Parathyroid adenoma (tissue), 2 donors: Measurements from ENCODE around the gene CNTNAP2.

Experiments
- H2AFZ ChIP-seq: fragments of 300-600 bp; sonication (generic); one replicate; pipeline ENCODE4 v1.7.0; 2017; ENCODE audit warnings: antibody characterized with exemption, mild to moderate bottlenecking
- H3K27ac ChIP-seq: fragments of 300-600 bp; sonication (generic); one replicate; pipeline ENCODE4 v1.7.0; 2017
- H3K27me3 ChIP-seq: fragments of 300-600 bp; sonication (generic); one replicate; pipeline ENCODE4 v1.7.0; 2017; ENCODE audit warnings: low read length; ENCODE audit not compliant: control insufficient read depth, insufficient read depth
- H3K36me3 ChIP-seq: fragments of 300-600 bp; sonication (generic); one replicate; pipeline ENCODE4 v1.7.0; 2017; ENCODE audit warnings: low read length; ENCODE audit not compliant: control insufficient read depth, insufficient read depth
- H3K4me1 ChIP-seq: fragments of 300-600 bp; sonication (generic); one replicate; pipeline ENCODE4 v1.7.0; 2017; ENCODE audit warnings: control low read depth
- H3K4me2 ChIP-seq: fragments of 300-600 bp; sonication (generic); one replicate; pipeline ENCODE4 v1.7.0; 2017; ENCODE audit warnings: low read length
- H3K4me3 ChIP-seq: fragments of 300-600 bp; sonication (generic); one replicate; pipeline ENCODE4 v1.7.0; 2017; ENCODE audit warnings: low read depth, low read length
- H3K79me2 ChIP-seq: fragments of 300-600 bp; sonication (generic); one replicate; pipeline ENCODE4 v1.7.0; 2017; ENCODE audit warnings: control low read depth
- H3K9ac ChIP-seq: fragments of 300-600 bp; sonication (generic); one replicate; pipeline ENCODE4 v1.7.0; 2017; ENCODE audit warnings: mild to moderate bottlenecking
- H3K9me3 ChIP-seq: fragments of 300-600 bp; sonication (generic); one replicate; pipeline ENCODE4 v1.7.0; 2017; ENCODE audit warnings: low read length; ENCODE audit not compliant: control insufficient read depth
- CTCF ChIP-seq: fragments of 300-600 bp; sonication (generic); IDR thresholded peaks from one replicate; pipeline ENCODE4 v1.7.0; 2017; ENCODE audit warnings: antibody characterized with exemption, mild to moderate bottlenecking
- donor health status: primary hyperparathyroidism.

CNTNAP2 gene

DNA sequence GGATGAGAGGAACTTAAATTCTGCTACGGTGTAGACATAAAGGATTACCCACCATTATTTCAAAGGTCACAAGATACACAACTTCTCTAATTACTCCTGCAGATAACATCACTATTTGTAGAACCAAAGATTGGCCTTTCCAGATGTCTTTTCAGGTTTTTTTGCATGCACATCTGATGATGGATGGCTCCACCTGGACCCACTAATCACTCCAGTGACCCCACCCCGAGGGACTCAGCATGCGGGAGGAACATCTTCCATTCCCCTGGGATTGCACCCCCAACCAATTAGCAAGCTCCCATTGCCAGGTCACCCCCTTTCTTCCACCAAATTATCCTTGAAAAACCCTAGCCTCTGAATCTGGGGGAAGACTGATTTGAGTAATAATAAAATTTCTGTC lies 608.9 kb downstream of the CNTNAP2 start:
- Histone ChIP-seq H3K9ac (no peak overlapping the region), H3K4me2 (no peak overlapping the region), H3K27ac (no peak overlapping the region), H2AFZ (no peak overlapping the region), H3K4me1 (no peaks in the 10 kb centered on the region), H3K27me3 (no peaks in the 10 kb centered on the region), H3K79me2 (no peaks in the 10 kb centered on the region), H3K9me3 (no peaks in the 10 kb centered on the region), H3K4me3 (no peak overlapping the region), H3K36me3 (no peaks in the 10 kb centered on the region)
- no peak for TF ChIP-seq CTCF

- no peak overlapping the region for H3K4me2 ChIP-seq
- H3K9me3 ChIP-seq = no peaks in the 10 kb centered on the region
- H3K27me3 ChIP-seq = no peaks in the 10 kb centered on the region
- no peaks in the 10 kb centered on the region for H3K36me3 ChIP-seq
- H3K4me3 ChIP-seq = no peak overlapping the region
- H3K4me1 ChIP-seq = no peaks in the 10 kb centered on the region
- H3K79me2 ChIP-seq = no peaks in the 10 kb centered on the region
- TF ChIP-seq CTCF = no peak
- no peak overlapping the region for H2AFZ ChIP-seq
- H3K9ac ChIP-seq = no peak overlapping the region
- H3K27ac ChIP-seq = no peak overlapping the region
Measured at GRCh38 chr7:146728141-146728540, 611.5 kb downstream of the CNTNAP2 start.

DNA sequence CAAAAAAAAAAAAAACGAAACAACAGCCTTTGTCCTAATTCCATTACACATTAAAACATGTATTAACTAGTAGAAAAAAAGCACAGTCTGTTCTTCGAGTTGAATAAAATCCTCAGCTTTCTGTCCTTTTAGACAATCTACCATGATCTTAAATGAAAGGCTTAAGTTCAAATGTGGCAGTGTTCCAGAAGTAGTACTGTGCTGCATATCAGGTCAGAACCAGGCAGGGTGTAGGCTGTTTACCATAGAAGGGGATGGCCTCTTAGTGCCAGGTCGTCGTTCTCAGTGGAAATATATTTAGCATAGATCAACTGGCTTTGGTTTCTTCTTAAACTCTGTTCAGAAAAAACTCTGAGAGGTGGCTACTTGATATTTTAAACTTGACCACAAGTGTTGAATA lies 612.0 kb downstream of the CNTNAP2 start:
- Histone ChIP-seq H3K27me3 (no peaks in the 10 kb centered on the region), H3K4me3 (no peak overlapping the region)
- no peak for TF ChIP-seq CTCF

GRCh38 chr7:146731185-146731584 lies 614.6 kb downstream of the CNTNAP2 start:
- H3K36me3 ChIP-seq = no peaks in the 10 kb centered on the region
- TF ChIP-seq CTCF = no peak
- H3K4me3 ChIP-seq = no peak overlapping the region
- H3K27me3 ChIP-seq = no peaks in the 10 kb centered on the region
- no peak overlapping the region for H3K9ac ChIP-seq
- no peaks in the 10 kb centered on the region for H3K9me3 ChIP-seq
- H3K79me2 ChIP-seq = no peaks in the 10 kb centered on the region
- no peaks in the 10 kb centered on the region for H3K4me1 ChIP-seq
- H2AFZ ChIP-seq = no peak overlapping the region
- no peak overlapping the region for H3K4me2 ChIP-seq
- no peak overlapping the region for H3K27ac ChIP-seq

More for the DNA sequence above, 612.0 kb downstream of the CNTNAP2 start:
- no peak overlapping the region for H3K4me2 ChIP-seq
- no peak overlapping the region for H3K27ac ChIP-seq
- no peaks in the 10 kb centered on the region for H3K4me1 ChIP-seq
- H3K9me3 ChIP-seq = no peaks in the 10 kb centered on the region
- no peak overlapping the region for H3K9ac ChIP-seq
- no peaks in the 10 kb centered on the region for H3K79me2 ChIP-seq
- no peaks in the 10 kb centered on the region for H3K36me3 ChIP-seq
- H2AFZ ChIP-seq = no peak overlapping the region

- no peak overlapping the region for H3K9ac ChIP-seq
- no peaks in the 10 kb centered on the region for H3K79me2 ChIP-seq
- no peaks in the 10 kb centered on the region for H3K9me3 ChIP-seq
- no peak overlapping the region for H3K27ac ChIP-seq
- H3K4me2 ChIP-seq = no peak overlapping the region
- no peaks in the 10 kb centered on the region for H3K36me3 ChIP-seq
- H2AFZ ChIP-seq = no peak overlapping the region
- H3K4me1 ChIP-seq = no peaks in the 10 kb centered on the region
- no peaks in the 10 kb centered on the region for H3K27me3 ChIP-seq
- no peak for TF ChIP-seq CTCF
- no peak overlapping the region for H3K4me3 ChIP-seq
Measured at GRCh38 chr7:146735992-146736391, 619.4 kb downstream of the CNTNAP2 start.
